GM19035 (cell line): ENCODE results near the gene ACKR2.
A peak's percentile ranks its signal among the peaks of the same experiment; 100 is the strongest.

Source experiments
- ATAC-seq: cut with Tn5 transposase; IDR thresholded peaks from one replicate; pipeline ENCODE4 v1.9.1; 2021; ENCODE audit not compliant: unreplicated experiment

The ACKR2 gene

GRCh38 chr3:42829083-42829627 lies 19.9 kb downstream of the ACKR2 start:
- no peak for ATAC-seq

- no peak for ATAC-seq
These were observed 20.6 kb downstream of the ACKR2 start for GRCh38 chr3:42829628-42830436.

GRCh38 chr3:42830437-42831320 lies 21.4 kb downstream of the ACKR2 start:
- no peak for ATAC-seq

- no peak for ATAC-seq
These were observed 22.1 kb downstream of the ACKR2 start for GRCh38 chr3:42831321-42831713.

GRCh38 chr3:42836150-42837123 lies 27.2 kb downstream of the ACKR2 start:
- no peak for ATAC-seq

GRCh38 chr3:42838571-42838970 lies 29.3 kb downstream of the ACKR2 start:
- no peak for ATAC-seq

GRCh38 chr3:42839616-42840015 lies 30.4 kb downstream of the ACKR2 start:
- peak; percentile 98 for ATAC-seq

GRCh38 chr3:42841332-42841731 lies 32.1 kb downstream of the ACKR2 start:
- no peak for ATAC-seq

GRCh38 chr3:42843713-42844411 lies 34.6 kb downstream of the ACKR2 start:
- no peak for ATAC-seq

GRCh38 chr3:42844412-42844713 lies 35.1 kb downstream of the ACKR2 start:
- no peak for ATAC-seq

- ATAC-seq = no peak
These were observed 35.6 kb downstream of the ACKR2 start for GRCh38 chr3:42844815-42845214.

- peak; percentile 67 for ATAC-seq
These were observed 37.7 kb downstream of the ACKR2 start for GRCh38 chr3:42846685-42847522.

- no peak for ATAC-seq
These were observed 38.5 kb downstream of the ACKR2 start for GRCh38 chr3:42847731-42848130.

GRCh38 chr3:42849017-42849416 lies 39.8 kb downstream of the ACKR2 start:
- no peak for ATAC-seq

- ATAC-seq = no peak
These were observed 41.0 kb downstream of the ACKR2 start for GRCh38 chr3:42850263-42850662.

- ATAC-seq = no peak
These were observed 42.1 kb downstream of the ACKR2 start for GRCh38 chr3:42851228-42851834.

GRCh38 chr3:42852441-42852840 lies 43.2 kb downstream of the ACKR2 start:
- no peak for ATAC-seq

GRCh38 chr3:42853056-42853455 lies 43.8 kb downstream of the ACKR2 start:
- no peak for ATAC-seq

GRCh38 chr3:42853739-42854302 lies 44.6 kb downstream of the ACKR2 start:
- ATAC-seq = no peak
